Measurements from ENCODE around the gene OR10W1. TPM values are rescaled to one million over a fixed set of nuclear protein-coding genes. Genes with fewer than 3 reads are reported as not detected.

The OR10W1 gene
- total RNA-seq, 2 donors from 2014 or later = not detected

GRCh38 chr11:58222721-58223120 is 45.3 kb downstream of the OR10W1 start:
- H3K27ac Mint-ChIP-seq = no peak overlapping the region
- no peaks in the 10 kb centered on the region for H3K9me3 Mint-ChIP-seq
- H3K4me1 Mint-ChIP-seq (ENCODE audit: low read depth) = no peaks in the 10 kb centered on the region
- H3K27me3 Mint-ChIP-seq (ENCODE audit: low read depth) = peaks cover 8% of the 10 kb centered on the region
- no peaks in the 10 kb centered on the region for H3K36me3 Mint-ChIP-seq (ENCODE audit: insufficient read depth in 2 of 2)
- H3K4me3 Mint-ChIP-seq = no peak overlapping the region
- ATAC-seq (replicated peaks in 1 of 2) (no peak), DNase-seq (no peak)

Other genes with a start within 250 kb of the OR10W1 start
- not detected for gene OR9Q1, start 244.4 kb downstream of the OR10W1 start, total RNA-seq
- gene OR6Q1, start 237.3 kb downstream of the OR10W1 start, total RNA-seq = not detected
- gene OR9I1, start 142.7 kb downstream of the OR10W1 start, total RNA-seq = not detected
- gene OR9Q2, start 79.2 kb downstream of the OR10W1 start, total RNA-seq = not detected
- not detected for gene OR1S2, start 64.1 kb downstream of the OR10W1 start, total RNA-seq
- not detected for gene OR1S1, start 55.5 kb downstream of the OR10W1 start, total RNA-seq
- not detected for gene OR10Q1, start 39.3 kb downstream of the OR10W1 start, total RNA-seq
- gene OR5B17, start 90.8 kb upstream of the OR10W1 start, total RNA-seq = not detected
- gene OR5B3, start 138.6 kb upstream of the OR10W1 start, total RNA-seq = not detected
- not detected for gene OR5B2, start 159.9 kb upstream of the OR10W1 start, total RNA-seq
- gene OR5B12, start 174.0 kb upstream of the OR10W1 start, total RNA-seq = under 1 TPM in 1 of 2 donors, not detected in 1; 0.24 TPM
- under 1 TPM in 1 of 2 donors, not detected in 1; 0.35 TPM for gene OR5B21, start 239.8 kb upstream of the OR10W1 start, total RNA-seq

Measured in activated T-cell treated with anti-CD3 and anti-CD28 coated beads, Interleukin-2, amount 50 U/mL, for 72 hours (primary cell).